ENCODE results near the gene PHACTR4.
"Not testable (repeated sequence)": the region's sequence is repeated elsewhere in the genome, so short reads cannot be mapped to it uniquely, and the experiment has no call there.

Gene PHACTR4

GRCh38 chr1:28369371-28370238 is at the start of gene PHACTR4:
Gene PHACTR4, plus strand, starts transcription at chr1:28369740. Its CDS starts 37,708 bp downstream, at chr1:28407448.
- DNase-seq = peak; percentile 82

GRCh38 chr1:28322194-28322593 is 47.3 kb upstream of the PHACTR4 start:
- DNase-seq = no peak

GRCh38 chr1:28323720-28324119 is 45.8 kb upstream of the PHACTR4 start:
- peak; percentile 22 for DNase-seq

GRCh38 chr1:28326515-28326914 is 43.0 kb upstream of the PHACTR4 start:
- peak; percentile 87 for DNase-seq

- peak; percentile 60 for DNase-seq
These were observed 42.6 kb upstream of the PHACTR4 start for GRCh38 chr1:28326984-28327383.

- DNase-seq = not testable (repeated sequence)
These were observed 42.1 kb upstream of the PHACTR4 start for GRCh38 chr1:28327431-28327830.

GRCh38 chr1:28328228-28328648 is 41.3 kb upstream of the PHACTR4 start:
- DNase-seq = no peak

- DNase-seq = peak; percentile 26
These were observed 40.0 kb upstream of the PHACTR4 start for GRCh38 chr1:28329395-28330153.

GRCh38 chr1:28338897-28339296 is 30.6 kb upstream of the PHACTR4 start:
- no peak for DNase-seq

- DNase-seq = no peak
These were observed 30.0 kb upstream of the PHACTR4 start for GRCh38 chr1:28339551-28339950.

GRCh38 chr1:28340221-28340974 is 29.1 kb upstream of the PHACTR4 start:
- no peak for DNase-seq

- no peak for DNase-seq
These were observed 27.9 kb upstream of the PHACTR4 start for GRCh38 chr1:28341591-28341990.

GRCh38 chr1:28343405-28343804 is 26.1 kb upstream of the PHACTR4 start:
- DNase-seq = no peak

GRCh38 chr1:28353248-28353810 is 16.2 kb upstream of the PHACTR4 start:
- not testable (repeated sequence) for DNase-seq

- DNase-seq = no peak
These were observed 15.4 kb upstream of the PHACTR4 start for GRCh38 chr1:28354121-28354520.

GRCh38 chr1:28358716-28359115 is 10.8 kb upstream of the PHACTR4 start:
- DNase-seq = no peak

GRCh38 chr1:28359592-28360239 is 9.8 kb upstream of the PHACTR4 start:
- DNase-seq = peak; percentile 58

GRCh38 chr1:28364888-28365287 is 4.7 kb upstream of the PHACTR4 start:
- no peak for DNase-seq

- no peak for DNase-seq
These were observed 3.7 kb upstream of the PHACTR4 start for GRCh38 chr1:28365864-28366263.

- not testable (repeated sequence) for DNase-seq
These were observed 932 bp upstream of the PHACTR4 start for GRCh38 chr1:28368608-28369007.

- DNase-seq = peak; percentile 21
These were observed 884 bp downstream of the PHACTR4 start for GRCh38 chr1:28370239-28371009.

- no peak for DNase-seq
These were observed 1.5 kb downstream of the PHACTR4 start for GRCh38 chr1:28371010-28371377.

Measured in MV-4-11 (cell line).